AG08395 (cell line): ENCODE results near the gene SOST.

Experiments used
- DNase-seq: peaks from one replicate; pipeline ENCODE4 v3.0.0; 2012; ENCODE audit warnings: mixed read lengths, low spot score

Gene SOST

DNA sequence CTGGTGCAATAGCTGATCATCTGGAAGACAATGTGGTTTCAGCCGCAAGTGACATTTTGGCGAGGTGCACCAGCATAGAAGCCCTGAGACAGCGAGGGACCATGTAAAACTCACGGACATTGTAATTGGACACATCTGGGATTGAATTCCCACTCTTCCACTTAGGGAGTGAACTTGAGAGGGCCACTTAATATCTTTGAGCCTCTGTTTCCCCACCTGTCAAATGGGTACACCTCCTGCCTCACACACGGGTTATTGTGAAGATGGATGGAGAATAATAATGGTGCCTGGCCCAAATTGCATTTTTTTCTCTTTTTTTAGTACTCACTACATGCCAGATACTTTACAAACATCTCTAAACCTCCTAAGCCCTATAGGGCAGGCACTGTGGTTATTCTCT is 51.4 kb downstream of the SOST start:
- DNase-seq, result no peak

DNA sequence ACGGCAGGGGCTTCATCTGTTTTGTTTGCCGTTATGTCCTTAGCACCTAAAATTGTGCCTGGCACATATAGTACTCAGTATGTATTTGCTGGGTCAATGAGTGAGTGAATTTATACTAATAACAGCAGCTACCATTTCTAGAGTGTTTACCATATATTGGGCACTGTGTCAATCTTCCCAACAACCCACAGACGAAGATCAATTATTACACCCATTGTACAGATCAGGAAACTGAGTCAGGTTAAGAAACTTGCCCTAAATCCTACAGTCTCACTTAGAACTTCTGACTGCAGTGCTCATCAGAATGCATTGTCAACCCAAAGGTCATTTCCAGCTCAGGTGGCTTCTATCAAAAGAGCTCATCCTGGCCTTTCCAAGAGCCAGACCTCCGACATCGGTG is 52.4 kb downstream of the SOST start:
- DNase-seq, result no peak
